GM19467 (cell line): ENCODE measurements around the gene PPP1R14B.

ENCODE experiments used
- ATAC-seq: cut with Tn5 transposase; IDR thresholded peaks from one replicate; pipeline ENCODE4 v1.9.1; 2021; ENCODE audit warnings: mild to moderate bottlenecking, moderate library complexity; ENCODE audit not compliant: unreplicated experiment

PPP1R14B gene

GRCh38 chr11:64261556-64262080 lies 14.9 kb upstream of the PPP1R14B start:
- no peak for ATAC-seq

- ATAC-seq: no peak
Measured at GRCh38 chr11:64260147-64260708, 13.5 kb upstream of the PPP1R14B start.

GRCh38 chr11:64259533-64260067 lies 12.9 kb upstream of the PPP1R14B start:
- ATAC-seq: no peak

- no peak for ATAC-seq
Measured at GRCh38 chr11:64258946-64259532, 12.3 kb upstream of the PPP1R14B start.

GRCh38 chr11:64258356-64258755 lies 11.6 kb upstream of the PPP1R14B start:
- ATAC-seq: no peak

GRCh38 chr11:64256300-64256699 lies 9.6 kb upstream of the PPP1R14B start:
- ATAC-seq: no peak

GRCh38 chr11:64255135-64256128 lies 8.7 kb upstream of the PPP1R14B start:
- no peak for ATAC-seq

- no peak for ATAC-seq
Measured at GRCh38 chr11:64254326-64254725, 7.6 kb upstream of the PPP1R14B start.

- ATAC-seq: no peak
Measured at GRCh38 chr11:64253481-64253880, 6.7 kb upstream of the PPP1R14B start.

- no peak for ATAC-seq
Measured at GRCh38 chr11:64253043-64253442, 6.3 kb upstream of the PPP1R14B start.

- ATAC-seq: no peak
Measured at GRCh38 chr11:64252003-64252872, 5.5 kb upstream of the PPP1R14B start.

- no peak for ATAC-seq
Measured at GRCh38 chr11:64251753-64252002, 4.9 kb upstream of the PPP1R14B start.

GRCh38 chr11:64251016-64251752 lies 4.4 kb upstream of the PPP1R14B start, which contains the start of gene PLCB3:
Gene PLCB3, plus strand, starts transcription at chr11:64251530. Its CDS starts 120 bp downstream, at chr11:64251650.
- ATAC-seq: no peak

GRCh38 chr11:64250415-64251015 lies 3.8 kb upstream of the PPP1R14B start:
- no peak for ATAC-seq

GRCh38 chr11:64249563-64250414 lies 3.0 kb upstream of the PPP1R14B start:
- ATAC-seq: no peak

GRCh38 chr11:64249038-64249437 lies 2.3 kb upstream of the PPP1R14B start:
- ATAC-seq: no peak

GRCh38 chr11:64248578-64248977 lies 1.8 kb upstream of the PPP1R14B start:
- ATAC-seq: no peak

GRCh38 chr11:64247729-64248531 lies 1.2 kb upstream of the PPP1R14B start:
- ATAC-seq: no peak
